KMS-11 (cell line): Measurements from ENCODE around the gene STARD9.

Experiments
- H2AFZ ChIP-seq: fragments of 200-600 bp; sonication (generic); 2 replicates; pipeline ENCODE4 v1.6.1; 2016; ENCODE audit warnings: antibody characterized with exemption, mixed run types, low read depth
- H3K27ac ChIP-seq: fragments of 200-600 bp; sonication (generic); 2 replicates; pipeline ENCODE4 v1.6.1; 2016; ENCODE audit warnings: mild to moderate bottlenecking, mixed run types
- H3K27me3 ChIP-seq: fragments of 200-600 bp; sonication (generic); 2 replicates; pipeline ENCODE4 v1.6.1; 2017; ENCODE audit warnings: mild to moderate bottlenecking, low read depth, mixed run types, moderate library complexity; ENCODE audit not compliant: insufficient read depth
- H3K36me3 ChIP-seq: fragments of 200-600 bp; sonication (generic); 2 replicates; pipeline ENCODE4 v1.6.1; 2017; ENCODE audit warnings: mild to moderate bottlenecking, mixed run types; ENCODE audit not compliant: insufficient read depth
- H3K4me1 ChIP-seq: fragments of 200-600 bp; sonication (generic); 2 replicates; pipeline ENCODE4 v1.6.1; 2016; ENCODE audit warnings: mild to moderate bottlenecking, low read depth, mixed run types; ENCODE audit not compliant: poor library complexity, severe bottlenecking
- H3K4me2 ChIP-seq: fragments of 200-600 bp; sonication (generic); 2 replicates; pipeline ENCODE4 v1.7.0; 2016; ENCODE audit warnings: mild to moderate bottlenecking, mixed run types
- H3K4me3 ChIP-seq: fragments of 200-600 bp; sonication (generic); IDR thresholded peaks from 2 replicates; pipeline ENCODE4 v1.6.1; 2017; ENCODE audit warnings: low read depth, low read length, mixed read lengths; ENCODE audit not compliant: insufficient read depth
- H3K79me2 ChIP-seq: fragments of 200-600 bp; sonication (generic); 2 replicates; pipeline ENCODE4 v1.6.1; 2016; ENCODE audit warnings: low read depth, mixed run types; ENCODE audit not compliant: insufficient read depth
- H3K9ac ChIP-seq: fragments of 200-600 bp; sonication (generic); 2 replicates; pipeline ENCODE4 v1.6.1; 2016; ENCODE audit warnings: mild to moderate bottlenecking, mixed run types
- H4K20me1 ChIP-seq: fragments of 200-600 bp; sonication (generic); 2 replicates; pipeline ENCODE4 v1.6.1; 2016; ENCODE audit warnings: mild to moderate bottlenecking, mixed run types; ENCODE audit not compliant: insufficient read depth
- TF ChIP-seq, protein P1 (sequence below): fragments of 200-600 bp; sonication (generic); conservative IDR thresholded peaks from 2 replicates; pipeline ENCODE4 v1.6.1; 2017; ENCODE audit warnings: low read depth, mild to moderate bottlenecking, antibody characterized with exemption, low read length, moderate library complexity, mixed read lengths

The STARD9 gene

DNA sequence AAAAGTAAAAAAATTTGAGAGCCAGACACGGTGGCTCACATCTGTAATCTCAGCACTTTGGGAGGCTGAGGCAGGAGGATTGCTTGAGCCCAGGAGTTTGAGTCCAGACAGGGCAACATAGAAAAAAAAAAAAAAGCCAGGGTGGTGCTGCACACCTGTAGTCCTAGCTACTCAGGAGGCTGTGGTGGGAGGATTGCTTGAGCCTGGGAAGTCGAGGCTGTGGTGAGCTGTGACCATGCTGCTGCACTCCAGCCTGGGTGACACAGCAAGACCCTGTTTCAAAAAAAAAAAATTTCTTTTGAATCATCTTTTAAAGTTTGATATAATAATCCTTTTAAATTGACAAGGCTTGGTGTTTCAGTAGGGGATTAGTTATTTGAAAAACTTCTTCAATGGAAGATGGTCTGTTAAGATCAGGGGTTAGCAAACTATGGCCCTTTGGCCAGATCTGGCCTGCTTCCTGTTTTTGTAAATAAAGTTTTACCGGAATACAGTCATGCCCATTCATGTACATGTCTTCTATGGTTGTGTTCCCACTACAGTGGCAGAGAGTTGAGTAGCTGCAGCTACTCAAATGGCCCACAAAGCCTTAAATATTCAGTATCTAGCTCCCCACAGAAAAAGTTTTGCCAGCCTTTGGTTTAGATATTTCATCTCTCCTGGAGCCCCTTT, 132.6 kb downstream of the STARD9 start:
- Histone ChIP-seq H3K4me2 (no peak overlapping the region), H3K4me3 (no peak overlapping the region), H3K27me3 (no peaks in the 10 kb centered on the region), H3K4me1 (no peaks in the 10 kb centered on the region), H3K79me2 (no peaks in the 10 kb centered on the region), H3K9ac (no peak overlapping the region), H4K20me1 (no peaks in the 10 kb centered on the region), H2AFZ (no peak overlapping the region), H3K27ac (no peak overlapping the region), H3K36me3 (no peaks in the 10 kb centered on the region)
- TF ChIP-seq, protein P1, sequence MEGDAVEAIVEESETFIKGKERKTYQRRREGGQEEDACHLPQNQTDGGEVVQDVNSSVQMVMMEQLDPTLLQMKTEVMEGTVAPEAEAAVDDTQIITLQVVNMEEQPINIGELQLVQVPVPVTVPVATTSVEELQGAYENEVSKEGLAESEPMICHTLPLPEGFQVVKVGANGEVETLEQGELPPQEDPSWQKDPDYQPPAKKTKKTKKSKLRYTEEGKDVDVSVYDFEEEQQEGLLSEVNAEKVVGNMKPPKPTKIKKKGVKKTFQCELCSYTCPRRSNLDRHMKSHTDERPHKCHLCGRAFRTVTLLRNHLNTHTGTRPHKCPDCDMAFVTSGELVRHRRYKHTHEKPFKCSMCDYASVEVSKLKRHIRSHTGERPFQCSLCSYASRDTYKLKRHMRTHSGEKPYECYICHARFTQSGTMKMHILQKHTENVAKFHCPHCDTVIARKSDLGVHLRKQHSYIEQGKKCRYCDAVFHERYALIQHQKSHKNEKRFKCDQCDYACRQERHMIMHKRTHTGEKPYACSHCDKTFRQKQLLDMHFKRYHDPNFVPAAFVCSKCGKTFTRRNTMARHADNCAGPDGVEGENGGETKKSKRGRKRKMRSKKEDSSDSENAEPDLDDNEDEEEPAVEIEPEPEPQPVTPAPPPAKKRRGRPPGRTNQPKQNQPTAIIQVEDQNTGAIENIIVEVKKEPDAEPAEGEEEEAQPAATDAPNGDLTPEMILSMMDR, result no peak

DNA sequence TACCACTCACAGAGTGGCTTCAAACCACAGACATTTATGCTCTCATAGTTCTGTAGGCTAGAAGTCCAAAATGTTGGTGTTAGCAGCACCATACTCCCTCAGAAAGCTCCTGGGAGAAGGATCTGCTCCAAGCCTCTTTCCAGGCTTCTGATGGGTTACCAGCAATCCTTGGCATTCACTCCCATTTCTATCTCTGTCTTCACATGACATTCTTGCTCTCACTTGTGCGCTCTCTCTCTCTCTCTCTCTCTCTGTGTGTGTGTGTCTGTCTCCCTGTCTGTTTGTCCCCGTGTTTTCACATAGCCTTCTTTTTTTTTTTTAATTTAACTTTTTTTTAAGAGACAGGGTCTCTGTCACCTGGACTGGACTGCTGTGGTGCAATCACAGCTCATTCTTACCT, 135.3 kb downstream of the STARD9 start:
- H3K79me2 ChIP-seq, result no peaks in the 10 kb centered on the region
- H3K36me3 ChIP-seq, result no peaks in the 10 kb centered on the region
- no peak overlapping the region for H3K4me3 ChIP-seq
- H3K9ac ChIP-seq, result no peak overlapping the region
- no peak overlapping the region for H3K4me2 ChIP-seq
- H3K4me1 ChIP-seq, result no peaks in the 10 kb centered on the region
- no peaks in the 10 kb centered on the region for H3K27me3 ChIP-seq
- TF ChIP-seq, protein P1, result no peak
- no peaks in the 10 kb centered on the region for H4K20me1 ChIP-seq
- H2AFZ ChIP-seq, result no peak overlapping the region
- no peak overlapping the region for H3K27ac ChIP-seq

DNA sequence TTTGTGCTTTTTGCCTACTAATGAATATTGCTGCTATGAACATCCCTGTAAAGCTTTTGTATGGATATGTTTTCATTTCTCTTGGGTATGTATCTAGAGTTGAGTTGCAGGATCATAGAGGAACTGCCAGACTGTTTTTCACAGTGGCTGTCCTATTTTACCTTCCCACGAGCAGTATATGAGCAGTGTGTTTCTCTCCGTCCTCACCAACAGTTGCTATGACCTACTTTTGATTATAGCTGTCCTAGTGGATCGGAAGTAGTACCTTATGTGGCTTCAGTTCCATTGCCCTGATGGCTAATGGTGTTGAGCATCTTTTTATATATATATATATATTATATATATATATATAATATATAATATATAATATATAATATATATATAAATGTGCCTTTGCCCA, 136.3 kb downstream of the STARD9 start:
- Histone ChIP-seq H3K36me3 (no peaks in the 10 kb centered on the region), H3K4me2 (no peak overlapping the region), H3K27ac (no peak overlapping the region), H3K27me3 (no peaks in the 10 kb centered on the region), H3K4me1 (no peaks in the 10 kb centered on the region), H3K79me2 (no peaks in the 10 kb centered on the region), H3K9ac (no peak overlapping the region), H3K4me3 (no peak overlapping the region), H4K20me1 (no peaks in the 10 kb centered on the region), H2AFZ (no peak overlapping the region)
- TF ChIP-seq, protein P1, result no peak

DNA sequence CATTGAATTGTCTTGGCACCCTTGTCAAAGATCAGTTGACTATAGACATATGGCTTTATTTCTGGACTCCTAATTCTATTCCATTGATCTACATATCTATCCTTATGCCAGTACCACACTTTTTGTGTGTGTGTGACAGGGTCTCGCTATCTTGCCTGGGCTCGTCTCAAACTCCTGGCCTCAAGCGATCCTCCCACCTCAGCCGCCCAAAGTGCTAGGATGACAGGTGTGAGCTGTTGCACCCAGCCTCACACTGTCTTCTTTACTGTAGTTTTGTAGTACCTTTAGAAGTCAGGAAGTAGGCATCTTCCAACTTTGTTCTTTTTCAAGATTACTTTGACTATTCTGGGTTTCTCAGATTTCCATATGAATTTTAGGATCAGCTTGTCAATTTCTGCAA, 137.2 kb downstream of the STARD9 start:
- TF ChIP-seq, protein P1, result no peak
- H3K4me2 ChIP-seq, result no peak overlapping the region
- H3K4me3 ChIP-seq, result no peak overlapping the region
- no peaks in the 10 kb centered on the region for H4K20me1 ChIP-seq
- no peaks in the 10 kb centered on the region for H3K36me3 ChIP-seq
- no peak overlapping the region for H2AFZ ChIP-seq
- H3K4me1 ChIP-seq, result no peaks in the 10 kb centered on the region
- H3K27ac ChIP-seq, result no peak overlapping the region
- no peaks in the 10 kb centered on the region for H3K27me3 ChIP-seq
- H3K9ac ChIP-seq, result no peak overlapping the region
- H3K79me2 ChIP-seq, result no peaks in the 10 kb centered on the region
